Fibroblast of lung (primary cell): ENCODE measurements around the gene NUBP1. TPM values are rescaled to one million over a fixed set of nuclear protein-coding genes. Genes with fewer than 3 reads are reported as not detected.
"Not testable (repeated sequence)": the region's sequence is repeated elsewhere in the genome, so short reads cannot be mapped to it uniquely, and the experiment has no call there.

Experiments used
- DNase-seq, 2 donors: peaks; one replicate each; pipeline versions ENCODE4 v3.0.0 to v3.0.0-alpha.2; 2010; ENCODE audit warnings: low read depth in 2 of 2
- H2AFZ ChIP-seq: 2 replicates; pipeline ENCODE4 v1.5.1; 2012; ENCODE audit warnings: low read length, control low read depth, inconsistent platforms
- H3K27ac ChIP-seq: 2 replicates; pipeline ENCODE4 v1.5.1; 2011; ENCODE audit warnings: low read length, control low read depth; ENCODE audit not compliant: insufficient read depth
- H3K27me3 ChIP-seq: 2 replicates; pipeline ENCODE4 v1.5.1; 2011; ENCODE audit warnings: mild to moderate bottlenecking, low read length; ENCODE audit not compliant: control insufficient read depth, insufficient read depth
- H3K36me3 ChIP-seq: 2 replicates; pipeline ENCODE4 v1.5.1; 2011; ENCODE audit warnings: low read length; ENCODE audit not compliant: control insufficient read depth, insufficient read depth
- H3K4me1 ChIP-seq: 2 replicates; pipeline ENCODE4 v1.5.1; 2011; ENCODE audit warnings: low read length; ENCODE audit not compliant: control insufficient read depth, insufficient read depth; ENCODE audit errors: extremely low read depth
- H3K4me2 ChIP-seq: 2 replicates; pipeline ENCODE4 v1.5.1; 2011; ENCODE audit warnings: low read length, control low read depth; ENCODE audit not compliant: insufficient read depth; ENCODE audit errors: extremely low read depth
- H3K4me3 ChIP-seq, 4 experiments: fragments of 200-600 bp in 1 of 4; sonication (generic) in 1 of 4; replicated peaks in 1 of 4; 2 replicates each; pipeline ENCODE4 v1.5.1; 2011 to 2016; ENCODE audit warnings: low read length in 4 of 4, low read depth in 3 of 4, mild to moderate bottlenecking in 3 of 4, control low read depth in 2 of 4, inconsistent platforms in 1 of 4, mixed read lengths in 1 of 4; ENCODE audit not compliant: insufficient read depth in 1 of 4; ENCODE audit errors: control extremely low read depth in 1 of 4
- H3K79me2 ChIP-seq: 2 replicates; pipeline ENCODE4 v1.5.1; 2012; ENCODE audit warnings: mild to moderate bottlenecking, low read length, inconsistent platforms; ENCODE audit not compliant: control insufficient read depth, insufficient read depth
- H3K9ac ChIP-seq: 2 replicates; pipeline ENCODE4 v1.5.1; 2011; ENCODE audit warnings: mild to moderate bottlenecking, low read length, control low read depth; ENCODE audit not compliant: insufficient read depth
- H3K9me3 ChIP-seq: 2 replicates; pipeline ENCODE4 v1.5.1; 2012; ENCODE audit warnings: low read depth, low read length; ENCODE audit not compliant: control insufficient read depth, insufficient read depth
- H4K20me1 ChIP-seq: 2 replicates; pipeline ENCODE4 v1.5.1; 2011; ENCODE audit warnings: low read length; ENCODE audit not compliant: control insufficient read depth, insufficient read depth; ENCODE audit errors: extremely low read depth
- CTCF ChIP-seq, 2 donors: IDR thresholded peaks in 1 of 2; conservative IDR thresholded peaks in 1 of 2; 1 replicate in 1 of 2; 2 replicates in 1 of 2; pipeline ENCODE4 v1.5.1; 2011 to 2012; ENCODE audit warnings: low read length in 2 of 2, control low read depth in 1 of 2, inconsistent platforms in 1 of 2, low read depth in 1 of 2, mild to moderate bottlenecking in 1 of 2
- EZH2 ChIP-seq: IDR thresholded peaks from 2 replicates; pipeline ENCODE4 v1.5.1; 2012; ENCODE audit warnings: low read length, control low read depth, mild to moderate bottlenecking; ENCODE audit errors: missing control alignments
- polyA plus RNA-seq, 2 donors: library from polyadenylated mRNA; depleted of rRNA in 1 of 2; stranded (reverse) in 1 of 2; unstranded in 1 of 2; fragments of >200 nt; gene quantifications; 2 replicates each; pipeline ENCODE4 v1.2.1, GENCODE V29; 2011 to 2012; ENCODE audit warnings: missing spikeins in 1 of 2
- total RNA-seq: library from RNA; depleted of rRNA; stranded (reverse); fragments of >200 nt; gene quantifications from 2 replicates; pipeline ENCODE4 v1.2.1, GENCODE V29; 2014

The NUBP1 gene
- total and polyA plus RNA-seq, 2 donors (not counting 1 experiment from before 2014, with no cell fraction given): 16.7 to 29.7 TPM

- Histone ChIP-seq H3K4me2 (no peak overlapping the region), H3K9ac (no peak overlapping the region), H3K9me3 (no peaks in the 10 kb centered on the region), H3K36me3 (no peaks in the 10 kb centered on the region), H3K79me2 (no peaks in the 10 kb centered on the region), H3K27me3 (no peaks in the 10 kb centered on the region), H3K4me1 (peaks cover 13% of the 10 kb centered on the region), H4K20me1 (no peaks in the 10 kb centered on the region), H3K27ac (no peak overlapping the region), H3K4me3 (no peak overlapping the region), H2AFZ (no peak overlapping the region)
- no peak for DNase-seq
- TF ChIP-seq CTCF (conservative IDR thresholded peaks at IDR 0.05 in 1 of 2, IDR thresholded peaks at IDR 0.05 in 1 of 2; ENCODE audit: low read depth in 1 of 2, low read length in 2 of 2): no peak
- no peak for TF ChIP-seq EZH2
Observed at GRCh38 chr16:10740845-10741208, 2.8 kb upstream of the NUBP1 start.

- not testable (repeated sequence) for H3K36me3 ChIP-seq, H2AFZ ChIP-seq, H3K27ac ChIP-seq, H3K9ac ChIP-seq, H3K79me2 ChIP-seq, H3K4me3 ChIP-seq, DNase-seq, H3K4me2 ChIP-seq, H4K20me1 ChIP-seq, H3K27me3 ChIP-seq, H3K9me3 ChIP-seq
- peaks cover 13% of the 10 kb centered on the region for H3K4me1 ChIP-seq
Observed at GRCh38 chr16:10741249-10741648, 2.4 kb upstream of the NUBP1 start.

- Histone ChIP-seq H4K20me1 (no peaks in the 10 kb centered on the region), H3K4me2 (no peak overlapping the region), H3K27ac (no peak overlapping the region), H3K9ac (no peak overlapping the region), H3K9me3 (no peaks in the 10 kb centered on the region), H3K4me1 (peaks cover 13% of the 10 kb centered on the region), H2AFZ (no peak overlapping the region), H3K36me3 (no peaks in the 10 kb centered on the region), H3K4me3 (no peak overlapping the region), H3K79me2 (no peaks in the 10 kb centered on the region), H3K27me3 (no peaks in the 10 kb centered on the region)
- peak; percentile 13 to 30 for DNase-seq
- no peak for TF ChIP-seq EZH2
Observed at GRCh38 chr16:10741844-10742243, 1.8 kb upstream of the NUBP1 start.

- peaks cover 11% of the 10 kb centered on the region for H3K4me1 ChIP-seq
- H2AFZ ChIP-seq: peak overlapping the region; percentile 80
- H3K9ac ChIP-seq: peak overlapping the region; percentile 98
- no peaks in the 10 kb centered on the region for H4K20me1 ChIP-seq
- H3K36me3 ChIP-seq: no peaks in the 10 kb centered on the region
- H3K27ac ChIP-seq: peak overlapping the region; percentile 98
- peak overlapping the region; percentile 86 for H3K4me2 ChIP-seq
- peak overlapping the region; percentile 24 to 75 (median 58) for H3K4me3 ChIP-seq
- TF ChIP-seq CTCF (conservative IDR thresholded peaks at IDR 0.05 in 1 of 2, IDR thresholded peaks at IDR 0.05 in 1 of 2; ENCODE audit: low read depth in 1 of 2, low read length in 2 of 2) (no peak), EZH2 (no peak)
- no peaks in the 10 kb centered on the region for H3K79me2 ChIP-seq
- no peaks in the 10 kb centered on the region for H3K27me3 ChIP-seq
- DNase-seq: no peak
- H3K9me3 ChIP-seq: no peaks in the 10 kb centered on the region
Observed at GRCh38 chr16:10743227-10743609, 424 bp upstream of the NUBP1 start.
